Measurements from ENCODE around the gene RALGPS1.

The RALGPS1 gene

DNA sequence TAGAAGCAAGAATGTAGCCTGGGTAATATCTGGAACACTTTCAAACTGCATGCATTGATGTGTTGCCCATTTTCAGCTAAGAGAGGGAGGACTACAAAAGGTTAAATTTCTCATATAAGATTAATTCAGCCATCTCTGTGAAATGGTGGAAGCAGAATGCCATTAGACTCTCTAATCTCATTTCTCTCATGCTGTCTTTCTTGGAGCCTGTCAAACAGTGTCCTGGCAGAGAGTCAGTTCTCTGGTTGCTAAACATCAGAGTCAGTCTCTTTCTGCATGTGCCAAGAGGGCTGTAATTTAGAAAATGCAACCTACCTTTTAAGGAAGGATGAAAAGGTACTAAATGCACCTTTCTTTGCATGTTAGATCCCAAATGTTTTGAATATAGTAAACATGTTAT, 349.1 kb downstream of the RALGPS1 start:
- H3K36me3 ChIP-seq = no peaks in the 10 kb centered on the region
- no peak overlapping the region for H3K4me3 ChIP-seq (ENCODE audit: low read depth in 1 of 2, low read length in 1 of 2)
- TF ChIP-seq, protein P1, sequence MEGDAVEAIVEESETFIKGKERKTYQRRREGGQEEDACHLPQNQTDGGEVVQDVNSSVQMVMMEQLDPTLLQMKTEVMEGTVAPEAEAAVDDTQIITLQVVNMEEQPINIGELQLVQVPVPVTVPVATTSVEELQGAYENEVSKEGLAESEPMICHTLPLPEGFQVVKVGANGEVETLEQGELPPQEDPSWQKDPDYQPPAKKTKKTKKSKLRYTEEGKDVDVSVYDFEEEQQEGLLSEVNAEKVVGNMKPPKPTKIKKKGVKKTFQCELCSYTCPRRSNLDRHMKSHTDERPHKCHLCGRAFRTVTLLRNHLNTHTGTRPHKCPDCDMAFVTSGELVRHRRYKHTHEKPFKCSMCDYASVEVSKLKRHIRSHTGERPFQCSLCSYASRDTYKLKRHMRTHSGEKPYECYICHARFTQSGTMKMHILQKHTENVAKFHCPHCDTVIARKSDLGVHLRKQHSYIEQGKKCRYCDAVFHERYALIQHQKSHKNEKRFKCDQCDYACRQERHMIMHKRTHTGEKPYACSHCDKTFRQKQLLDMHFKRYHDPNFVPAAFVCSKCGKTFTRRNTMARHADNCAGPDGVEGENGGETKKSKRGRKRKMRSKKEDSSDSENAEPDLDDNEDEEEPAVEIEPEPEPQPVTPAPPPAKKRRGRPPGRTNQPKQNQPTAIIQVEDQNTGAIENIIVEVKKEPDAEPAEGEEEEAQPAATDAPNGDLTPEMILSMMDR (IDR thresholded peaks at IDR 0.05) = no peak
- no peaks in the 10 kb centered on the region for H3K9me3 ChIP-seq
- no peak overlapping the region for H3K27ac ChIP-seq
- H3K4me1 ChIP-seq (ENCODE audit: control insufficient read depth in 1 of 2, insufficient read depth in 1 of 2, low read depth in 1 of 2, low read length in 1 of 2) = no peaks in the 10 kb centered on the region
- peaks cover 3% of the 10 kb centered on the region for H3K27me3 ChIP-seq

DNA sequence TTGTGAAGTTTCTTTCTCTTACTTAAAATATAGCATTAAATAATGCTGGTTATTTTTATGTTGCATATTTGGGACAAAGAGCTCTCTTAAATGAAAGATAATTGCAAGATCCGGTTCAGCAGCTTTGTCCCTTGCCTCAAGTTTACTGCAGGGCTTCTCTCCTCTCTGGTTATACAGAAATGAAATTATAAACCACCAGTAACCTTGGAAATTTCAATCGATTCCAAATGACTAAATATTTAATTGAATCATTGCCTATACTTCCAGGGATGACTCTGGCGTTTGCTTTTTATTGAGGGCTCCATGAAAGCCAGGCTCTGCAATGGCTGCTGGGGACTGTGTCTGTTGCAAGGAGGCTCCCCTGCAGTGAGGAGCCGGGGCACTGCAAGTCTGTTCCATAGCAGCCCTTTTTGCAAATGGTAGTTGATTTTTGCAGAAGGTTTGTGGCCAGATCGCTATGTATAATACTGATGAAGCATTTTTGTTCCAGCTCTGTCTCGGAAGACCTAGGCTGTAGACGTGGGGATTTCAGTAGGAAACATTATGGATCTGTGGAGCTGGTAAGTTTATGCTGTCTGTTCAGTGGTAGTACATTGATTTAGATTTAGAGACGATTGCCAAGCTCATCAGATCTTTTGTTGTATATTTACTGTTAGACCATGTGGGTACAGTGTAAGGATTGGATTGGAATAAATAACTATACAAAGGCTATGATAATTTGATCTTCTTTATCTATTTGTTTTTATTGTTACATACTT, 350.1 kb downstream of the RALGPS1 start, which contains the start of gene GARNL3:
TSS of gene GARNL3 (plus strand) at position 313 of the 758 bp plus-strand sequence. CDS start at position 417, 104 bp downstream.
- TF ChIP-seq, protein P1 (IDR thresholded peaks at IDR 0.05) = no peak
- Histone ChIP-seq H3K36me3 (no peaks in the 10 kb centered on the region), H3K9me3 (no peaks in the 10 kb centered on the region), H3K27ac (no peak within 1 kb of the TSS), H3K4me3 (ENCODE audit: low read depth in 1 of 2, low read length in 1 of 2) (no peak within 1 kb of the TSS), H3K4me1 (ENCODE audit: control insufficient read depth in 1 of 2, insufficient read depth in 1 of 2, low read depth in 1 of 2, low read length in 1 of 2) (no peaks in the 10 kb centered on the region), H3K27me3 (peaks cover 3% of the 10 kb centered on the region)

DNA sequence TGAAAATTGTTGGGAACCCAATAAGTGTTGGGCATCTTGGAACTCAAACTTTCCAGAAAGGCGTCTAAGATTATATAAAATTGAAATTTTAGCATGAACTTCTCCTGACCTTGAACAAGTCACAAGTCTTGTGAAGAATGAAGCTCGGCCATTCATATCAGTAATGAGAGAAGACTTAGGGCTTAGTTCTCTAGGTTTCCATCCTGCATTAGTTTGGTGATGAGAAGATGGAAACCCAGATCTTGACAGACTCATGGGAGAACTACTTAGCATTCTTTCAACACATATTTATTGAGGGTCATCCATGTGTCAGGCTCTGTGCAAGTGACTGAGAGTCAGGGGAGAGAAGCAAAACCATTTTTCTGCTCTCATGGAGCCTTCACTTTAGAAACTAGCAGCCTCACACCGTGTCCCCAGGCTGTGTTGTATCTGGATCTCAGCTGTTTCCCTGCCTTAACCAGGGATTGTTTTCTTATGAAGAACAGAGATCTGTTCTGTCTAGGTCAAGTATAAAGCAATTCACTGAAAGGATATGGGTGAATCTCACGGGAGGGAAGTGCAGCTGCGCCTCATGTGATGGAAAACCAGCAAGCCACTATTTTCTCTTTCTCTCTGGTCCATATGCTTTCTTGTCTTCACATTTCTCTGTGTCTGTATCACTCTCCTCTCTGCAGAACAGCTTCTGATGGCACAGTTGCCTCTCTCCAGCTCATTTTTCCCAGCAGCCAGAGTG, 353.4 kb downstream of the RALGPS1 start:
- H3K27ac ChIP-seq = no peak overlapping the region
- TF ChIP-seq, protein P1 (IDR thresholded peaks at IDR 0.05) = no peak
- H3K4me3 ChIP-seq (ENCODE audit: low read depth in 1 of 2, low read length in 1 of 2) = no peak overlapping the region
- H3K9me3 ChIP-seq = no peaks in the 10 kb centered on the region
- H3K27me3 ChIP-seq = peaks cover 3% of the 10 kb centered on the region
- H3K4me1 ChIP-seq (ENCODE audit: control insufficient read depth in 1 of 2, insufficient read depth in 1 of 2, low read depth in 1 of 2, low read length in 1 of 2) = no peaks in the 10 kb centered on the region
- H3K36me3 ChIP-seq = no peaks in the 10 kb centered on the region

DNA sequence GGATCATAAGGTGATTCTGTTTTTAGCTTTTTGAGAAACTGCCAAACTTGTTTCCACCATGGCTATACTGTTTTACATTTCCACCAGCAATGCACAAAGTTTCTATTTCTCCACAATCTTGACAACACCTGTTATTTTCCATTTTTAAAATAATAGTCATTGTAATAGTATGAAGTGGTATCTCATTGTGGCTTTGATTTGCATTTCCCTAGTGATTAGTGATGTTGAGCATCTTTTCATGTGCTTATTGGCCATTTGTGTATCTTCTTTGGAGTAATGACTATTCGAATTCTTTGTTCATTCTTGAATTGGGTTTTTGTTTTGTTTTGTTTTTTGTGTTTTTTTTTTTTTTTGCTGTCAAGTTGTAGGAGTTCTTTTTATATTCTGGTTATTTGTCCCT, 354.9 kb downstream of the RALGPS1 start:
- H3K4me3 ChIP-seq (ENCODE audit: low read depth in 1 of 2, low read length in 1 of 2) = no peak overlapping the region
- H3K9me3 ChIP-seq = no peaks in the 10 kb centered on the region
- TF ChIP-seq, protein P1 (IDR thresholded peaks at IDR 0.05) = no peak
- H3K36me3 ChIP-seq = no peaks in the 10 kb centered on the region
- H3K4me1 ChIP-seq (ENCODE audit: control insufficient read depth in 1 of 2, insufficient read depth in 1 of 2, low read depth in 1 of 2, low read length in 1 of 2) = no peaks in the 10 kb centered on the region
- H3K27ac ChIP-seq = no peak overlapping the region
- peaks cover 3% of the 10 kb centered on the region for H3K27me3 ChIP-seq
